Measurements from ENCODE around the gene ACE.

Gene ACE

GRCh38 chr17:63517825-63518534, 41.1 kb downstream of the ACE start:
- no peak for DNase-seq

- DNase-seq: no peak
Measured at GRCh38 chr17:63519116-63519881, 42.4 kb downstream of the ACE start.

- DNase-seq: no peak
Measured at GRCh38 chr17:63519972-63520882, 43.4 kb downstream of the ACE start.

GRCh38 chr17:63523253-63523855, 46.5 kb downstream of the ACE start, which contains the start of gene KCNH6:
Gene KCNH6, plus strand, starts transcription at chr17:63523358. Its CDS starts 56 bp downstream, at chr17:63523414.
- no peak for DNase-seq

- DNase-seq: no peak
Measured at GRCh38 chr17:63524051-63524450, 47.2 kb downstream of the ACE start.

DNA sequence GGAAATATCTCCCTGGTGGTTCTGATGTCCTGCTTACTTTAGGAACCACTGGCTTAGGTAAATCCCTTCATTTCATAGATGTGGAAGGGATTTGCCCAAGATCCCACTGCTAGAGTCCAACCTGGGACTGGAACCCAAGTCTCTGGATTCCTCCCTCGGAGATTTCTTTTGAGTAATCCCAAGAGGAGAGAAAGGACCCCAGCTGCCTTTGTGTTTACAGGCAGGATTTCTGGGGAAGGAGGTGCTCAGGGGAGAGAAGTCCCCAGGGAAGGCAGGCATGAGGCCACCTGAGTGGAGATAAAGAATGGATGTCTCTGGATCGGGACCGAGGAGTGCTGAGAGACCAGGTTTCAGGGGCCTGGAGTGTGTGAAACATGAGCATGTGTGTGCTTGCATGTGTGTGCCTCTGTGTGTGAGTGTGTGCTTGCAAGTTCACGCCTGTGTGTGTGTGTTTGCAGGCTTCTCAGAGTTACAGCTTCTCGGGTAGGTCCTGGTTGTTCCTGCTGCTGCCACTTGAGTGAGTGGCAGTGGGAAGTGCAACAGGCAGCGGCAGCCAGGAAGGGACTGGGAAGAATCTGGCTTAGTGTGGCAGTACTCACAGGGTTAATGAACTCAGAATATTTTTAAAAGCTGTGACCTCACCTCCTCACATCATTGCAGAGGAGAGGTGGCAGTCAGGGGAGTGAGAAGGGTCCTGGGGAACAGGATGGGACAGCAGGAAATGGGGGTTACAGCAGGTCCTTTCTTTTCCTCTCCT, 48.5 kb downstream of the ACE start:
- DNase-seq: no peak

GRCh38 chr17:63526861-63527260, 50.0 kb downstream of the ACE start:
- DNase-seq: no peak

- no peak for DNase-seq
Measured at GRCh38 chr17:63528183-63528582, 51.3 kb downstream of the ACE start.

GRCh38 chr17:63529711-63530556, 53.1 kb downstream of the ACE start:
- DNase-seq: no peak

DNA sequence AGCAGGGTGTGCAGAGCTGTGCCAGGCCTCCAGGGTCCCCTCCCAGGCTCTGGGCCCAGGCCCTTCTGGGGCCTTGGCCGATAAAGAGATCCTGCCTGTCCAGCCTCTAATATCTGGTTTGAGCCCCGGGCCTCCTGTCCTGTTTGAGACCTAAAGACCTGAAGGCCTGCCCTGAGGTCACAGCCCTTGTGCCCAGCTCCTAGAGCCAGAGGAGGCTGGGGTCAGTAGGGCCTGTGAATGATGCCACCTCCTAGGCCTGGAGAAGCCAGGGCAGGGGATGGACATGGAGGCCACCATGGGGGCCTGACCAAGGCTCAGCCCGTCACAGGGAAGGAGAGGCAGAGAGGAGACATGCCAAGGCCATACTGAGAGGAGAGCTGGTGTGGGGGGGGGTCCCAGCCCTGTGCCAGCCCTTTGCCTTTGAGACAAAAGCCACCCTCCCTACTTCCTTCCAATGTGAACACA, 53.7 kb downstream of the ACE start:
- DNase-seq: no peak

DNA sequence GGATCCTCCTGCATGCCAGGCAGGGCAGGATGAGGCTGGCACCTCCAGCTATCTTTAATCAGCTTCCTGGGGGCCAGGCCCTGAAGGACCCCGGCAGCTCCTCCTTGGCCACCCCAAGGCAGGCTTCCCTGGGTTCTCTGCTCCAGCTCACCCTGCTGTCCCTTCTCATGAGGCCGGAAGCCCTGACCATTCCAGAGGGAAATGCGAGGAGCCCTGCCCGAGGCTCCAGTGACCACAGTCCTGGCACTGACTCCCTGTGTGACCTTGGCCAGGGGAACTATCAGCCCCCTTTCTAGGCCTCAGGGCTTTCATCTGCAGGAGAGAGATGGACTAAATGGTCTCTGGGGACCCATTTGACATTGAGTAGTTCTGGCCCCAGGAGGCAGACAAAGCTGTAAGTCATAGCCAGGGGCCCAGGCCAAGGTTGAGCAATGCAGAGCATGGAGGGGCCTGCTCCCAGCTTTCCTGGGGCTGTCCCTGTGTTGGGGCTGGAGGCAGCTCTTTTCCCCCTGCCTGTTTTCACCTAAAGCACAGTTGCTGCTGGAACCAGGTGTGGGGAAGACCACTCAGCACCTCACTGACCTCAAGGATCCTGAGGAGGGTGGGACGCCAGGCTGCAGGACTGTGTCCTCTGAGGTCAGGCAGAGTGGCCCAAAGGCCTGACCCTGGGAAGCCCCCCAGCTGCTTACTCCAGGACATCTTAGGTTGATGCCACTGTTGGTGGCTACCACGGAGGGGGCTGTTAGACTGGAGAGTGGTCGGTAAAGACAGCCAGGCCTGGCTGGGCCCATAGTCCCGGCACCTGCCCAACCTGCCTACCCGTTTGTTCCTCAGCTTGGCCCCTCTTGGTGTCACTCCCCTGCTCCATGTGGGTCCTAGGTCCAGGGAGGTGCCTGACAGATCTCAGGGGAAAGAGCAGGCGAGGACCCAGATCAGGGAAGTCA, 54.4 kb downstream of the ACE start:
- no peak for DNase-seq

- DNase-seq: no peak
Measured at GRCh38 chr17:63533433-63534077, 56.7 kb downstream of the ACE start.

DNA sequence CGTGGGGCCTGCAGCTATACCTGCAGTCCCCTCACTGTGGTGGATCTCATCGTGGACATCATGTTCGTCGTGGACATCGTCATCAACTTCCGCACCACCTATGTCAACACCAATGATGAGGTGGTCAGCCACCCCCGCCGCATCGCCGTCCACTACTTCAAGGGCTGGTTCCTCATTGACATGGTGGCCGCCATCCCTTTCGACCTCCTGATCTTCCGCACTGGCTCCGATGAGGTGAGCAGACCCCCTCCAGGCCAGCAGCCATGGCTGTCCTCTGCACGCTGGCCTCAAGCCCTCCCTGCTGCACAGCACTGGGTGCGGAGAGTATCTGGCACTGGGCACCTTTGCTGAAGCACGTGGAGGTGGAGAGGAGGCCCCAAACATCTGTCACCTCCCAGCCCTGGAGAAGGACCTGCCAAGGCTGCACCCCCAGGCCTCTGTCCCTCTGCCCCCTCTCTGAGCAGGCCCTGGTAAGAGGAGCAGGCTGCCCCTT, 57.3 kb downstream of the ACE start:
- no peak for DNase-seq

- DNase-seq: no peak
Measured at GRCh38 chr17:63534816-63535455, 58.1 kb downstream of the ACE start.

DNA sequence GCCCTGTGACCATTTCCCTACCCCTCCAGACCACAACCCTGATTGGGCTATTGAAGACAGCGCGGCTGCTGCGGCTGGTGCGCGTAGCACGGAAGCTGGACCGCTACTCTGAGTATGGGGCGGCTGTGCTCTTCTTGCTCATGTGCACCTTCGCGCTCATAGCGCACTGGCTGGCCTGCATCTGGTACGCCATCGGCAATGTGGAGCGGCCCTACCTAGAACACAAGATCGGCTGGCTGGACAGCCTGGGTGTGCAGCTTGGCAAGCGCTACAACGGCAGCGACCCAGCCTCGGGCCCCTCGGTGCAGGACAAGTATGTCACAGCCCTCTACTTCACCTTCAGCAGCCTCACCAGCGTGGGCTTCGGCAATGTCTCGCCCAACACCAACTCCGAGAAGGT, 58.8 kb downstream of the ACE start:
- DNase-seq: no peak

DNA sequence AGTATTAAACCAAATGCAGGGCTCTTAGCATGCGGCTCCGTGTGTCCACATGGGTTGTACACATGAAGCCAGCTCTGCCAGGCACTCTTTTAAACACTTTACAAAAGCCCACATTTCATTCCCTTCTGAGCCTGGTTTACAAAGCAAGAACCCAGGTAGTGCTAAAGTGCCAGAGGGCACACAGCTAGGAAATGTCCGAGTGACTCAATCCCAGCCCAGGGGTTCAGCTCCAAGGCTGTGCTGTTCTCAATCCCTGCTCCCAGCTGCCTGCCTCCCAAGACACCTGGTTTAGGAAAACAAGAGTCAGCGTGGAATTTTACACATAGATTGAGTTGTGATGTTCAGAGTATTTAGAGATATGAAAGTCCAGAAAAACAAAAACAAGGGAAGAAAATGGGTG, 60.1 kb downstream of the ACE start:
- DNase-seq: no peak

- DNase-seq: no peak
Measured at GRCh38 chr17:63537991-63538692, 61.3 kb downstream of the ACE start.
